ENCODE data around the gene PRKN.

PRKN gene

GRCh38 chr6:161493576-161494118 is 1233.9 kb downstream of the PRKN start:
- no peak overlapping the region for H3K4me3 ChIP-seq (ENCODE audit: low read length)
- TF ChIP-seq ZNF274 (IDR thresholded peaks at IDR 0.05; ENCODE audit: low read depth, low read length) = no peak

GRCh38 chr6:161489626-161490306 is 1237.8 kb downstream of the PRKN start:
- no peak overlapping the region for H3K4me3 ChIP-seq (ENCODE audit: low read length)
- TF ChIP-seq ZNF274 (IDR thresholded peaks at IDR 0.05; ENCODE audit: low read depth, low read length) = no peak

GRCh38 chr6:161487694-161488093 is 1239.9 kb downstream of the PRKN start:
- H3K4me3 ChIP-seq (ENCODE audit: low read length) = no peak overlapping the region
- no peak for TF ChIP-seq ZNF274 (IDR thresholded peaks at IDR 0.05; ENCODE audit: low read depth, low read length)

GRCh38 chr6:161487217-161487531 is 1240.4 kb downstream of the PRKN start:
- no peak overlapping the region for H3K4me3 ChIP-seq (ENCODE audit: low read length)
- TF ChIP-seq ZNF274 (IDR thresholded peaks at IDR 0.05; ENCODE audit: low read depth, low read length) = no peak

GRCh38 chr6:161486361-161487216 is 1241.0 kb downstream of the PRKN start:
- H3K4me3 ChIP-seq (ENCODE audit: low read length) = no peak overlapping the region
- no peak for TF ChIP-seq ZNF274 (IDR thresholded peaks at IDR 0.05; ENCODE audit: low read depth, low read length)

GRCh38 chr6:161482517-161482858 is 1245.1 kb downstream of the PRKN start:
- TF ChIP-seq ZNF274 (IDR thresholded peaks at IDR 0.05; ENCODE audit: low read depth, low read length) = no peak

GRCh38 chr6:161481786-161482516 is 1245.6 kb downstream of the PRKN start:
- TF ChIP-seq ZNF274 (IDR thresholded peaks at IDR 0.05; ENCODE audit: low read depth, low read length) = no peak
- no peak overlapping the region for H3K4me3 ChIP-seq (ENCODE audit: low read length)

More at GRCh38 chr6:161482517-161482858, 1245.1 kb downstream of the PRKN start:
- H3K4me3 ChIP-seq (ENCODE audit: low read length) = no peak overlapping the region

GRCh38 chr6:161480421-161481155 is 1247.0 kb downstream of the PRKN start:
- no peak overlapping the region for H3K4me3 ChIP-seq (ENCODE audit: low read length)
- no peak for TF ChIP-seq ZNF274 (IDR thresholded peaks at IDR 0.05; ENCODE audit: low read depth, low read length)

GRCh38 chr6:161479376-161479775 is 1248.2 kb downstream of the PRKN start:
- TF ChIP-seq ZNF274 (IDR thresholded peaks at IDR 0.05; ENCODE audit: low read depth, low read length) = no peak

GRCh38 chr6:161477876-161478425 is 1249.6 kb downstream of the PRKN start:
- no peak overlapping the region for H3K4me3 ChIP-seq (ENCODE audit: low read length)
- no peak for TF ChIP-seq ZNF274 (IDR thresholded peaks at IDR 0.05; ENCODE audit: low read depth, low read length)

More at GRCh38 chr6:161479376-161479775, 1248.2 kb downstream of the PRKN start:
- H3K4me3 ChIP-seq (ENCODE audit: low read length) = no peak overlapping the region

- no peak for TF ChIP-seq ZNF274 (IDR thresholded peaks at IDR 0.05; ENCODE audit: low read depth, low read length)
- no peak overlapping the region for H3K4me3 ChIP-seq (ENCODE audit: low read length)
Observed at GRCh38 chr6:161476711-161477110, 1250.9 kb downstream of the PRKN start.

GRCh38 chr6:161465403-161465802 is 1262.2 kb downstream of the PRKN start:
- no peak for TF ChIP-seq ZNF274 (IDR thresholded peaks at IDR 0.05; ENCODE audit: low read depth, low read length)

GRCh38 chr6:161463071-161463470 is 1264.5 kb downstream of the PRKN start:
- TF ChIP-seq ZNF274 (IDR thresholded peaks at IDR 0.05; ENCODE audit: low read depth, low read length) = no peak
- H3K4me3 ChIP-seq (ENCODE audit: low read length) = no peak overlapping the region

More at GRCh38 chr6:161465403-161465802, 1262.2 kb downstream of the PRKN start:
- no peak overlapping the region for H3K4me3 ChIP-seq (ENCODE audit: low read length)

All from GM08714 (cell line).